HEK293 (cell line): ENCODE measurements around the gene EFCAB11.
"Not testable (repeated sequence)": the region's sequence is repeated elsewhere in the genome, so short reads cannot be mapped to it uniquely, and the experiment has no call there.

Source experiments
- CTCF ChIA-PET: fragments of 350-600 bp; formaldehyde crosslinking; extraction: SDS; loops from one replicate; lab custom pipeline; 2021; ENCODE audit warnings: antibody characterized with exemption; lab: Yijun Ruan, JAX
- POLR2A ChIA-PET: fragments of 300-600 bp; formaldehyde crosslinking; extraction: SDS; loops from one replicate; lab custom pipeline; 2020; ENCODE audit warnings: antibody characterized with exemption, inconsistent platforms; lab: Yijun Ruan, JAX
- H3K27ac ChIP-seq: fragments of 200-500 bp; sonication (Bioruptor generic); 2 replicates; pipeline ENCODE4 v1.5.1; 2014; ENCODE audit warnings: low read depth, low read length, control low read depth, inconsistent platforms; ENCODE audit errors: extremely low read depth
- H3K36me3 ChIP-seq, 2 experiments: fragments of 200-500 bp in 1 of 2; sonication (Bioruptor generic) in 1 of 2; 1 replicate in 1 of 2; 2 replicates in 1 of 2; pipeline ENCODE4 v1.5.1; 2014 to 2017; ENCODE audit warnings: inconsistent platforms in 2 of 2, low read length in 2 of 2; ENCODE audit not compliant: control insufficient read depth in 2 of 2, insufficient read depth in 1 of 2
- H3K4me1 ChIP-seq: fragments of 200-500 bp; sonication (Bioruptor generic); 2 replicates; pipeline ENCODE4 v1.5.1; 2014; ENCODE audit warnings: mild to moderate bottlenecking, low read length, inconsistent platforms; ENCODE audit not compliant: control insufficient read depth, insufficient read depth
- H3K4me3 ChIP-seq: 2 replicates; pipeline ENCODE4 v1.5.1; 2011; ENCODE audit warnings: low read depth, mild to moderate bottlenecking, control low read depth, low read length, moderate library complexity
- H3K9me3 ChIP-seq: fragments of 200-500 bp; sonication (Bioruptor generic); 2 replicates; pipeline ENCODE4 v1.5.1; 2014; ENCODE audit warnings: low read depth, low read length, inconsistent platforms; ENCODE audit not compliant: control insufficient read depth, insufficient read depth
- GLIS2 ChIP-seq: fragments of 450-650 bp; formaldehyde crosslinking; IDR thresholded peaks from 2 replicates; pipeline ENCODE4 v1.5.1; 2016; ENCODE audit warnings: missing biosample characterization, missing genetic modification characterization
- SALL2 ChIP-seq: fragments of 450-650 bp; formaldehyde crosslinking; IDR thresholded peaks from 2 replicates; pipeline ENCODE4 v1.5.0; 2017; ENCODE audit warnings: missing biosample characterization, mild to moderate bottlenecking, missing genetic modification characterization, borderline replicate concordance
- SP2 ChIP-seq: fragments of 450-650 bp; formaldehyde crosslinking; IDR thresholded peaks from 2 replicates; pipeline ENCODE4 v1.5.1; 2016; ENCODE audit warnings: missing biosample characterization, missing genetic modification characterization
- ZBTB20 ChIP-seq: fragments of 450-650 bp; formaldehyde crosslinking; IDR thresholded peaks from 2 replicates; pipeline ENCODE4 v1.5.1; 2016; ENCODE audit warnings: missing biosample characterization, missing genetic modification characterization
- ZNF10 ChIP-seq: fragments of 450-650 bp; formaldehyde crosslinking; IDR thresholded peaks from 2 replicates; pipeline ENCODE4 v1.5.1; 2017; ENCODE audit warnings: missing biosample characterization, missing genetic modification characterization
- ZNF157 ChIP-seq: fragments of 450-650 bp; formaldehyde crosslinking; IDR thresholded peaks from 2 replicates; pipeline ENCODE4 v1.5.1; 2016; ENCODE audit warnings: missing biosample characterization, missing genetic modification characterization
- ZNF266 ChIP-seq: fragments of 450-650 bp; formaldehyde crosslinking; IDR thresholded peaks from 2 replicates; pipeline ENCODE4 v1.5.1; 2016; ENCODE audit warnings: missing biosample characterization, missing genetic modification characterization, low read depth
- ZNF324 ChIP-seq: fragments of 450-650 bp; formaldehyde crosslinking; IDR thresholded peaks from 2 replicates; pipeline ENCODE4 v1.5.1; 2016; ENCODE audit warnings: missing biosample characterization, missing genetic modification characterization
- ZNF354C ChIP-seq: fragments of 450-650 bp; formaldehyde crosslinking; IDR thresholded peaks from 2 replicates; pipeline ENCODE4 v1.5.1; 2016; ENCODE audit warnings: missing biosample characterization, missing genetic modification characterization, low read depth, borderline replicate concordance
- ZNF366 ChIP-seq: fragments of 450-650 bp; formaldehyde crosslinking; conservative IDR thresholded peaks from 2 replicates; pipeline ENCODE4 v1.5.1; 2016; ENCODE audit warnings: missing biosample characterization, missing genetic modification characterization
- ZNF426 ChIP-seq: fragments of 450-650 bp; formaldehyde crosslinking; IDR thresholded peaks from 2 replicates; pipeline ENCODE4 v1.5.1; 2017; ENCODE audit warnings: missing biosample characterization, missing genetic modification characterization, mild to moderate bottlenecking, inconsistent platforms, moderate library complexity
- ZNF585B ChIP-seq: fragments of 450-650 bp; formaldehyde crosslinking; IDR thresholded peaks from 2 replicates; pipeline ENCODE4 v1.5.1; 2016; ENCODE audit warnings: missing biosample characterization, missing genetic modification characterization
- ZNF624 ChIP-seq: fragments of 450-650 bp; formaldehyde crosslinking; IDR thresholded peaks from 2 replicates; pipeline ENCODE4 v1.5.1; 2017; ENCODE audit warnings: missing biosample characterization, missing genetic modification characterization
- ZNF626 ChIP-seq: fragments of 450-650 bp; sonication (Bioruptor Pico); formaldehyde crosslinking; IDR thresholded peaks from 2 replicates; pipeline ENCODE4 v1.5.1; 2018; ENCODE audit warnings: missing biosample characterization, missing genetic modification characterization, inconsistent platforms
- ZNF792 ChIP-seq: fragments of 450-650 bp; formaldehyde crosslinking; IDR thresholded peaks from 2 replicates; pipeline ENCODE4 v1.5.1; 2016; ENCODE audit warnings: missing biosample characterization, missing genetic modification characterization
- TF ChIP-seq, protein P1 (sequence below): fragments of 450-650 bp; formaldehyde crosslinking; IDR thresholded peaks from 2 replicates; pipeline ENCODE4 v1.5.1; 2016; ENCODE audit warnings: missing biosample characterization, missing genetic modification characterization
- TF ChIP-seq, protein P2 (sequence below): fragments of 450-650 bp; formaldehyde crosslinking; IDR thresholded peaks from 2 replicates; pipeline ENCODE4 v1.5.1; 2016; ENCODE audit warnings: missing biosample characterization, missing genetic modification characterization
- TF ChIP-seq, protein P3 (sequence below): fragments of 450-650 bp; formaldehyde crosslinking; IDR thresholded peaks from 2 replicates; pipeline ENCODE4 v1.5.1; 2017; ENCODE audit warnings: missing biosample characterization, missing genetic modification characterization
- TF ChIP-seq, protein P4 (sequence below): fragments of 450-650 bp; formaldehyde crosslinking; IDR thresholded peaks from 2 replicates; pipeline ENCODE4 v1.5.0; 2017; ENCODE audit warnings: missing biosample characterization, missing genetic modification characterization, borderline replicate concordance

EFCAB11 gene

DNA sequence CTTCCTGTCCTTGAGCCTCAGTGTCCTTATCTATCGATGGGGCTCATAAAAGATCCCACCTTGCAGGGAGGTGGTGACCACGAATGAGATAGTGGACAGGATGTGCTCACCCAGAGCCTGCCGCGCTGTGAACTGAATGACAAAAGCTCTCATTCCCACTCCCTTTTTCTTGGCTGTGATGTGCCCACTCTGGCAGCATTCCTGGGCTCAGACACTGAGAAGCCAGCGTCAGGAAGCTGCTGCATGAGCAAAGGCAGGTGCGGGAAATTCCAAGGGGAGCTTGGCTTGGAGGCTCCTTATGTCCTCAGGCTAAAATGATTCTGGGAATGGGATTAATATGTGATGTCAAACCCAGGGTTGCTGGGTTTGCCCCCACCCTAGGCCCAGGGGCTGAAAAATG is 61.6 kb downstream of the EFCAB11 start:
- TF ChIP-seq ZNF585B (tag by site-specific recombination) (no peak), SALL2 (no peak), ZBTB20 (no peak), ZNF366 (tag by site-specific recombination) (no peak), ZNF426 (tag by site-specific recombination) (no peak), ZNF157 (no peak), ZNF324 (no peak), ZNF10 (tag by site-specific recombination) (no peak), ZNF626 (tag by site-specific recombination) (no peak), ZNF266 (tag by site-specific recombination) (no peak)
- TF ChIP-seq, protein P1, sequence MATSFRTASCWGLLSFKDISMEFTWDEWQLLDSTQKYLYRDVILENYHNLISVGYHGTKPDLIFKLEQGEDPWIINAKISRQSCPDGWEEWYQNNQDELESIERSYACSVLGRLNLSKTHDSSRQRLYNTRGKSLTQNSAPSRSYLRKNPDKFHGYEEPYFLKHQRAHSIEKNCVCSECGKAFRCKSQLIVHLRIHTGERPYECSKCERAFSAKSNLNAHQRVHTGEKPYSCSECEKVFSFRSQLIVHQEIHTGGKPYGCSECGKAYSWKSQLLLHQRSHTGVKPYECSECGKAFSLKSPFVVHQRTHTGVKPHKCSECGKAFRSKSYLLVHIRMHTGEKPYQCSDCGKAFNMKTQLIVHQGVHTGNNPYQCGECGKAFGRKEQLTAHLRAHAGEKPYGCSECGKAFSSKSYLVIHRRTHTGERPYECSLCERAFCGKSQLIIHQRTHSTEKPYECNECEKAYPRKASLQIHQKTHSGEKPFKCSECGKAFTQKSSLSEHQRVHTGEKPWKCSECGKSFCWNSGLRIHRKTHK: no peak
- TF ChIP-seq, protein P2, sequence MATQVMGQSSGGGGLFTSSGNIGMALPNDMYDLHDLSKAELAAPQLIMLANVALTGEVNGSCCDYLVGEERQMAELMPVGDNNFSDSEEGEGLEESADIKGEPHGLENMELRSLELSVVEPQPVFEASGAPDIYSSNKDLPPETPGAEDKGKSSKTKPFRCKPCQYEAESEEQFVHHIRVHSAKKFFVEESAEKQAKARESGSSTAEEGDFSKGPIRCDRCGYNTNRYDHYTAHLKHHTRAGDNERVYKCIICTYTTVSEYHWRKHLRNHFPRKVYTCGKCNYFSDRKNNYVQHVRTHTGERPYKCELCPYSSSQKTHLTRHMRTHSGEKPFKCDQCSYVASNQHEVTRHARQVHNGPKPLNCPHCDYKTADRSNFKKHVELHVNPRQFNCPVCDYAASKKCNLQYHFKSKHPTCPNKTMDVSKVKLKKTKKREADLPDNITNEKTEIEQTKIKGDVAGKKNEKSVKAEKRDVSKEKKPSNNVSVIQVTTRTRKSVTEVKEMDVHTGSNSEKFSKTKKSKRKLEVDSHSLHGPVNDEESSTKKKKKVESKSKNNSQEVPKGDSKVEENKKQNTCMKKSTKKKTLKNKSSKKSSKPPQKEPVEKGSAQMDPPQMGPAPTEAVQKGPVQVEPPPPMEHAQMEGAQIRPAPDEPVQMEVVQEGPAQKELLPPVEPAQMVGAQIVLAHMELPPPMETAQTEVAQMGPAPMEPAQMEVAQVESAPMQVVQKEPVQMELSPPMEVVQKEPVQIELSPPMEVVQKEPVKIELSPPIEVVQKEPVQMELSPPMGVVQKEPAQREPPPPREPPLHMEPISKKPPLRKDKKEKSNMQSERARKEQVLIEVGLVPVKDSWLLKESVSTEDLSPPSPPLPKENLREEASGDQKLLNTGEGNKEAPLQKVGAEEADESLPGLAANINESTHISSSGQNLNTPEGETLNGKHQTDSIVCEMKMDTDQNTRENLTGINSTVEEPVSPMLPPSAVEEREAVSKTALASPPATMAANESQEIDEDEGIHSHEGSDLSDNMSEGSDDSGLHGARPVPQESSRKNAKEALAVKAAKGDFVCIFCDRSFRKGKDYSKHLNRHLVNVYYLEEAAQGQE (tag by site-specific recombination): no peak
- TF ChIP-seq, protein P3, sequence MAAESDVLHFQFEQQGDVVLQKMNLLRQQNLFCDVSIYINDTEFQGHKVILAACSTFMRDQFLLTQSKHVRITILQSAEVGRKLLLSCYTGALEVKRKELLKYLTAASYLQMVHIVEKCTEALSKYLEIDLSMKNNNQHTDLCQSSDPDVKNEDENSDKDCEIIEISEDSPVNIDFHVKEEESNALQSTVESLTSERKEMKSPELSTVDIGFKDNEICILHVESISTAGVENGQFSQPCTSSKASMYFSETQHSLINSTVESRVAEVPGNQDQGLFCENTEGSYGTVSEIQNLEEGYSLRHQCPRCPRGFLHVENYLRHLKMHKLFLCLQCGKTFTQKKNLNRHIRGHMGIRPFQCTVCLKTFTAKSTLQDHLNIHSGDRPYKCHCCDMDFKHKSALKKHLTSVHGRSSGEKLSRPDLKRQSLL: no peak
- TF ChIP-seq, protein P4, sequence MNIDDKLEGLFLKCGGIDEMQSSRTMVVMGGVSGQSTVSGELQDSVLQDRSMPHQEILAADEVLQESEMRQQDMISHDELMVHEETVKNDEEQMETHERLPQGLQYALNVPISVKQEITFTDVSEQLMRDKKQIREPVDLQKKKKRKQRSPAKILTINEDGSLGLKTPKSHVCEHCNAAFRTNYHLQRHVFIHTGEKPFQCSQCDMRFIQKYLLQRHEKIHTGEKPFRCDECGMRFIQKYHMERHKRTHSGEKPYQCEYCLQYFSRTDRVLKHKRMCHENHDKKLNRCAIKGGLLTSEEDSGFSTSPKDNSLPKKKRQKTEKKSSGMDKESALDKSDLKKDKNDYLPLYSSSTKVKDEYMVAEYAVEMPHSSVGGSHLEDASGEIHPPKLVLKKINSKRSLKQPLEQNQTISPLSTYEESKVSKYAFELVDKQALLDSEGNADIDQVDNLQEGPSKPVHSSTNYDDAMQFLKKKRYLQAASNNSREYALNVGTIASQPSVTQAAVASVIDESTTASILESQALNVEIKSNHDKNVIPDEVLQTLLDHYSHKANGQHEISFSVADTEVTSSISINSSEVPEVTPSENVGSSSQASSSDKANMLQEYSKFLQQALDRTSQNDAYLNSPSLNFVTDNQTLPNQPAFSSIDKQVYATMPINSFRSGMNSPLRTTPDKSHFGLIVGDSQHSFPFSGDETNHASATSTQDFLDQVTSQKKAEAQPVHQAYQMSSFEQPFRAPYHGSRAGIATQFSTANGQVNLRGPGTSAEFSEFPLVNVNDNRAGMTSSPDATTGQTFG (tag by site-specific recombination): no peak
- Histone ChIP-seq H3K4me3 (no peak overlapping the region), H3K9me3 (no peaks in the 10 kb centered on the region), H3K36me3 (no peaks in the 10 kb centered on the region), H3K27ac (no peak overlapping the region), H3K4me1 (no peaks in the 10 kb centered on the region)
- ChIA-PET CTCF (interaction anchor here (0.6 kb wide), 1 partner anchor 62 kb away, joined by 3 read pairs; no protein-coding TSS in a partner anchor), POLR2A (no interaction called here)

DNA sequence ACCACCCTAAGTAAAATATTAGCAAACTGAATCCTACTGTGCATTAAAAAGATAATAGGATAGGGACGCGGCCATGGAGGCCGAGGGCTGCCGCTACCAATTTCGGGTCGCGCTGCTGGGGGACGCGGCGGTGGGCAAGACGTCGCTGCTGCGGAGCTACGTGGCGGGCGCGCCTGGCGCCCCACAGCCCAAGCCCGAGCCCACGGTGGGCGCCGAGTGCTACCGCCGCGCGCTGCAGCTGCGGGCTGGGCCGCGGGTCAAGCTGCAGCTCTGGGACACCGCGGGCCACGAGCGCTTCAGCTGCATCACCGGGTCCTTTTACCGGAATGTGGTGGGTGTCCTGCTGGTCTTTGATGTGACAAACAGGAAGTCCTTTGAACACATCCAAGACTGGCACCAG is 62.8 kb downstream of the EFCAB11 start:
- H3K4me1 ChIP-seq, H3K36me3 ChIP-seq, H3K4me3 ChIP-seq, CTCF ChIA-PET, POLR2A ChIA-PET, H3K27ac ChIP-seq, H3K9me3 ChIP-seq: not testable (repeated sequence)

DNA sequence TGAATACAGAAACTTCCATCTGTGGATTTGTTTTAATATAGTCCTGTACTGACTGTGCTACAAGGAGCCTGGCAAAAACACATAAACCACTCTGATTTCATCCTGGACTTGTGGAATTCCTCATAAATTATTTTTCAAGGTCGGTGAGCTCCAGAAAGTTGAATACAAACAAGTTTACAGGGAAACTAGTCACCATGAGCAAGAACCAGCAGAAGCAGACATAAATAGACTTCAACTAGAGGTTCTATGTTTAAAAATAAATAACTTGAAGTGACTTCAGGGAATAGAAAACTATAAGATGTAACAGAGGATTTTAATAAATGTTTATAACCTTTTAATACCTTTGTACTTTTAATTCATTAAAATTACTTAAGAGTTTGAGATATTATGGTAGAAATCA is 63.5 kb downstream of the EFCAB11 start:
- no peak overlapping the region for H3K4me3 ChIP-seq
- ChIA-PET POLR2A (no interaction called here), CTCF (interaction anchor here (1.4 kb wide), 1 partner anchor 9 kb away, joined by 3 read pairs; no protein-coding TSS in a partner anchor)
- TF ChIP-seq ZNF624 (tag by site-specific recombination) (no peak), ZNF354C (tag by site-specific recombination) (no peak), GLIS2 (tag by site-specific recombination) (no peak), ZNF792 (tag by site-specific recombination) (no peak), SP2 (tag by site-specific recombination) (no peak)
- H3K4me1 ChIP-seq: no peaks in the 10 kb centered on the region
- no peak overlapping the region for H3K27ac ChIP-seq
- H3K9me3 ChIP-seq: no peaks in the 10 kb centered on the region
- H3K36me3 ChIP-seq: no peaks in the 10 kb centered on the region
